T-helper 2 cell treated with Interferon-gamma antibody and Interleukin-4, amounts not matched to agents 5 μg/mL and 100 μg/mL, for 36 hours (primary cell): Measurements from ENCODE around the gene ESRRB.

Experiments
- DNase-seq: peaks from one replicate; pipeline ENCODE4 v3.0.0; 2021; ENCODE audit warnings: low spot score
- H3K27ac Mint-ChIP-seq: one replicate; pipeline ENCODE4 v1.8.0; 2021; ENCODE audit warnings: mild to moderate bottlenecking, mixed read lengths
- H3K27me3 Mint-ChIP-seq: one replicate; pipeline ENCODE4 v1.8.0; 2021; ENCODE audit warnings: low read depth, mixed read lengths
- H3K36me3 Mint-ChIP-seq: one replicate; pipeline ENCODE4 v1.8.0; 2021; ENCODE audit warnings: low read depth, mixed read lengths
- H3K4me1 Mint-ChIP-seq: one replicate; pipeline ENCODE4 v1.8.0; 2021; ENCODE audit warnings: low read depth, mixed read lengths
- H3K4me3 Mint-ChIP-seq: one replicate; pipeline ENCODE4 v1.8.0; 2022; ENCODE audit warnings: mild to moderate bottlenecking, moderate library complexity, mixed read lengths
- H3K9me3 Mint-ChIP-seq: one replicate; pipeline ENCODE4 v1.8.0; 2021; ENCODE audit warnings: mixed read lengths

Gene ESRRB

GRCh38 chr14:76463105-76463504 lies 87.2 kb downstream of the ESRRB start:
- Mint-ChIP-seq H3K4me1 (no peaks in the 10 kb centered on the region), H3K36me3 (no peaks in the 10 kb centered on the region), H3K4me3 (no peak overlapping the region), H3K9me3 (no peaks in the 10 kb centered on the region), H3K27ac (no peak overlapping the region), H3K27me3 (no peaks in the 10 kb centered on the region)
- DNase-seq, result no peak

GRCh38 chr14:76464856-76465255 lies 88.9 kb downstream of the ESRRB start:
- Mint-ChIP-seq H3K27ac (no peak overlapping the region), H3K9me3 (no peaks in the 10 kb centered on the region), H3K36me3 (no peaks in the 10 kb centered on the region), H3K4me1 (no peaks in the 10 kb centered on the region), H3K4me3 (no peak overlapping the region), H3K27me3 (no peaks in the 10 kb centered on the region)
- DNase-seq, result no peak

GRCh38 chr14:76465664-76466063 lies 89.7 kb downstream of the ESRRB start:
- Mint-ChIP-seq H3K9me3 (no peaks in the 10 kb centered on the region), H3K27me3 (peaks cover 4% of the 10 kb centered on the region), H3K4me3 (no peak overlapping the region), H3K36me3 (no peaks in the 10 kb centered on the region), H3K4me1 (no peaks in the 10 kb centered on the region), H3K27ac (no peak overlapping the region)
- DNase-seq, result no peak

- peaks cover 4% of the 10 kb centered on the region for H3K27me3 Mint-ChIP-seq
- no peaks in the 10 kb centered on the region for H3K9me3 Mint-ChIP-seq
- H3K4me1 Mint-ChIP-seq, result no peaks in the 10 kb centered on the region
- DNase-seq, result no peak
- no peak overlapping the region for H3K27ac Mint-ChIP-seq
- H3K4me3 Mint-ChIP-seq, result no peak overlapping the region
- no peaks in the 10 kb centered on the region for H3K36me3 Mint-ChIP-seq
These were observed 91.8 kb downstream of the ESRRB start for GRCh38 chr14:76467711-76468155.

GRCh38 chr14:76472199-76472723 lies 96.3 kb downstream of the ESRRB start:
- no peak overlapping the region for H3K27ac Mint-ChIP-seq
- peaks cover 11% of the 10 kb centered on the region for H3K27me3 Mint-ChIP-seq
- no peak for DNase-seq
- no peaks in the 10 kb centered on the region for H3K9me3 Mint-ChIP-seq
- H3K4me3 Mint-ChIP-seq, result no peak overlapping the region
- H3K36me3 Mint-ChIP-seq, result no peaks in the 10 kb centered on the region
- H3K4me1 Mint-ChIP-seq, result no peaks in the 10 kb centered on the region

GRCh38 chr14:76473481-76474263 lies 97.7 kb downstream of the ESRRB start:
- Mint-ChIP-seq H3K9me3 (no peaks in the 10 kb centered on the region), H3K4me1 (no peaks in the 10 kb centered on the region), H3K4me3 (no peak overlapping the region), H3K36me3 (no peaks in the 10 kb centered on the region), H3K27ac (no peak overlapping the region), H3K27me3 (peaks cover 11% of the 10 kb centered on the region)
- DNase-seq, result no peak

GRCh38 chr14:76480426-76480825 lies 104.5 kb downstream of the ESRRB start:
- no peaks in the 10 kb centered on the region for H3K27me3 Mint-ChIP-seq
- no peak overlapping the region for H3K4me3 Mint-ChIP-seq
- H3K27ac Mint-ChIP-seq, result no peak overlapping the region
- no peak for DNase-seq
- H3K36me3 Mint-ChIP-seq, result no peaks in the 10 kb centered on the region
- H3K4me1 Mint-ChIP-seq, result no peaks in the 10 kb centered on the region
- H3K9me3 Mint-ChIP-seq, result no peaks in the 10 kb centered on the region

- no peaks in the 10 kb centered on the region for H3K36me3 Mint-ChIP-seq
- H3K4me3 Mint-ChIP-seq, result no peak overlapping the region
- H3K27ac Mint-ChIP-seq, result no peak overlapping the region
- peaks cover 2% of the 10 kb centered on the region for H3K27me3 Mint-ChIP-seq
- DNase-seq, result no peak
- no peaks in the 10 kb centered on the region for H3K9me3 Mint-ChIP-seq
- H3K4me1 Mint-ChIP-seq, result no peaks in the 10 kb centered on the region
These were observed 108.4 kb downstream of the ESRRB start for GRCh38 chr14:76484355-76484754.

GRCh38 chr14:76486251-76486743 lies 110.4 kb downstream of the ESRRB start:
- Mint-ChIP-seq H3K27me3 (peaks cover 2% of the 10 kb centered on the region), H3K4me3 (no peak overlapping the region), H3K9me3 (no peaks in the 10 kb centered on the region), H3K4me1 (no peaks in the 10 kb centered on the region), H3K36me3 (no peaks in the 10 kb centered on the region), H3K27ac (no peak overlapping the region)
- no peak for DNase-seq

- no peak overlapping the region for H3K27ac Mint-ChIP-seq
- DNase-seq, result no peak
- H3K36me3 Mint-ChIP-seq, result no peaks in the 10 kb centered on the region
These were observed 112.6 kb downstream of the ESRRB start for GRCh38 chr14:76488551-76488950.

GRCh38 chr14:76489667-76490066 lies 113.7 kb downstream of the ESRRB start:
- H3K4me3 Mint-ChIP-seq, result no peak overlapping the region

More at GRCh38 chr14:76488551-76488950, 112.6 kb downstream of the ESRRB start:
- no peaks in the 10 kb centered on the region for H3K4me1 Mint-ChIP-seq
- peaks cover 2% of the 10 kb centered on the region for H3K27me3 Mint-ChIP-seq
- H3K9me3 Mint-ChIP-seq, result no peaks in the 10 kb centered on the region
- no peak overlapping the region for H3K4me3 Mint-ChIP-seq

GRCh38 chr14:76490111-76490510 lies 114.2 kb downstream of the ESRRB start:
- Mint-ChIP-seq H3K9me3 (no peaks in the 10 kb centered on the region), H3K4me1 (no peaks in the 10 kb centered on the region), H3K27ac (no peak overlapping the region), H3K4me3 (no peak overlapping the region), H3K27me3 (peaks cover 2% of the 10 kb centered on the region), H3K36me3 (no peaks in the 10 kb centered on the region)
- no peak for DNase-seq

More at GRCh38 chr14:76489667-76490066, 113.7 kb downstream of the ESRRB start:
- H3K9me3 Mint-ChIP-seq, result no peaks in the 10 kb centered on the region
- H3K27ac Mint-ChIP-seq, result no peak overlapping the region
- H3K36me3 Mint-ChIP-seq, result no peaks in the 10 kb centered on the region
- no peak for DNase-seq
- no peaks in the 10 kb centered on the region for H3K4me1 Mint-ChIP-seq
- peaks cover 2% of the 10 kb centered on the region for H3K27me3 Mint-ChIP-seq

GRCh38 chr14:76490735-76491134 lies 114.8 kb downstream of the ESRRB start:
- H3K27me3 Mint-ChIP-seq, result peaks cover 2% of the 10 kb centered on the region
- H3K36me3 Mint-ChIP-seq, result no peaks in the 10 kb centered on the region
- DNase-seq, result no peak
- no peaks in the 10 kb centered on the region for H3K9me3 Mint-ChIP-seq
- no peak overlapping the region for H3K4me3 Mint-ChIP-seq
- H3K27ac Mint-ChIP-seq, result no peak overlapping the region
- no peaks in the 10 kb centered on the region for H3K4me1 Mint-ChIP-seq

GRCh38 chr14:76491172-76491930 lies 115.4 kb downstream of the ESRRB start:
- Mint-ChIP-seq H3K9me3 (no peaks in the 10 kb centered on the region), H3K36me3 (no peaks in the 10 kb centered on the region), H3K4me3 (no peak overlapping the region), H3K27me3 (peaks cover 2% of the 10 kb centered on the region), H3K27ac (no peak overlapping the region), H3K4me1 (no peaks in the 10 kb centered on the region)
- DNase-seq, result no peak
